ENCODE results near the gene KIAA0930. TPM values are rescaled to one million over a fixed set of nuclear protein-coding genes. Genes with fewer than 3 reads are reported as not detected.

KIAA0930 gene
- total RNA-seq, 4 donors from 2014 or later, result 18.0 to 51.2 (median 25.1) TPM

GRCh38 chr22:45204819-45205218 lies 35.9 kb downstream of the KIAA0930 start:
- Histone ChIP-seq H3K4me3 (no peak overlapping the region), H3K4me1 (peaks cover 0 to 15% (median 10%) of the 10 kb centered on the region in 4 donors), H3K27ac (no peak overlapping the region), H3K9me3 (no peaks in the 10 kb centered on the region), H3K27me3 (no peaks in the 10 kb centered on the region), H3K36me3 (no peaks in the 10 kb centered on the region)
- WGBS, 2 donors (ENCODE audit: low coverage in 1 of 2), result 91% methylated on average over 14 of the region's 14 CpGs; no CpG with 5 or more reads in 1 of the 2 donors
- intact Hi-C loops (cut with DNase I; ENCODE audit: low total_unique reads), result no loop called here
- DNase-seq, result no peak
- in situ Hi-C loops (cut with MboI; ENCODE audit: low pct_ligation_motif_present in 1 of 4, low pct_unique_long_range_greater_than_20kb in 1 of 4, low sequenced_read_pairs in 3 of 4), result no loop called here
- TF ChIP-seq EP300 (IDR thresholded peaks at IDR 0.05; ENCODE audit: low read depth) (no peak), CTCF (IDR thresholded peaks at IDR 0.05) (no peak), POLR2A (IDR thresholded peaks at IDR 0.05) (no peak), POLR2AphosphoS5 (IDR thresholded peaks at IDR 0.05) (no peak)

DNA sequence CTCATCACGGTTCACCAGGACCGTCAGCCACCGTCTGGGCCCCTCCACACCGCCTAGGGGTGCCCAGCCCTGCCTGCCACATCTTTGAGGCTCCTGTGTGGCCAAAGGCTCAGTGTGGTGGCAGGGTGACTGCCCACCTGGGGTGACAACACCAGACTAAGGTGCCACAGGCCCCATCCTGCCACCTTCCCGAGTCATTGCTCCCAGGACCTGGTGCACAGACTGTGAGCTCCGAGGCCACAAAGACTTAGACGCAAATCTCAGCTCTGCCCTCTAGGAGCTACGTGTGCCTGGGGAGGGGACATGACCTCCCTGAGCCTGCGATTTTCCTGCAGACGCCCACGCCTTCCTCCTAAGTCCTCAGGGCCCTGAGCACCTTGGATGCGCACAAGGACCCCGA lies 36.5 kb downstream of the KIAA0930 start:
- intact Hi-C loops (cut with DNase I; ENCODE audit: low total_unique reads) (no loop called here), in situ Hi-C loops (cut with MboI; ENCODE audit: low pct_ligation_motif_present in 1 of 4, low pct_unique_long_range_greater_than_20kb in 1 of 4, low sequenced_read_pairs in 3 of 4) (no loop called here)
- WGBS, 2 donors (ENCODE audit: low coverage in 1 of 2), result 92% methylated on average over 13 of the region's 13 CpGs; no CpG with 5 or more reads in 1 of the 2 donors
- Histone ChIP-seq H3K4me3 (no peak overlapping the region), H3K27ac (no peak overlapping the region), H3K27me3 (no peaks in the 10 kb centered on the region), H3K4me1 (peaks cover 0 to 15% (median 10%) of the 10 kb centered on the region in 4 donors), H3K9me3 (no peaks in the 10 kb centered on the region), H3K36me3 (no peaks in the 10 kb centered on the region)
- DNase-seq, result no peak
- no peak for TF ChIP-seq POLR2AphosphoS5 (IDR thresholded peaks at IDR 0.05)
- TF ChIP-seq CTCF (IDR thresholded peaks at IDR 0.05), result no peak
- no peak for TF ChIP-seq EP300 (IDR thresholded peaks at IDR 0.05; ENCODE audit: low read depth)
- no peak for TF ChIP-seq POLR2A (IDR thresholded peaks at IDR 0.05)

- no peak for DNase-seq
- in situ Hi-C loops (cut with MboI; ENCODE audit: low pct_ligation_motif_present in 1 of 4, low pct_unique_long_range_greater_than_20kb in 1 of 4, low sequenced_read_pairs in 3 of 4), result no loop called here
- no peak overlapping the region for H3K27ac ChIP-seq
- intact Hi-C loops (cut with DNase I; ENCODE audit: low total_unique reads), result no loop called here
- no peak for TF ChIP-seq POLR2AphosphoS5 (IDR thresholded peaks at IDR 0.05)
- TF ChIP-seq POLR2A (IDR thresholded peaks at IDR 0.05), result no peak
- TF ChIP-seq EP300 (IDR thresholded peaks at IDR 0.05; ENCODE audit: low read depth), result no peak
- no peak for TF ChIP-seq CTCF (IDR thresholded peaks at IDR 0.05)
- H3K4me3 ChIP-seq, result no peak overlapping the region
- no peaks in the 10 kb centered on the region for H3K27me3 ChIP-seq
- WGBS, 2 donors (ENCODE audit: low coverage in 1 of 2), result 96% methylated on average over 40 of the region's 40 CpGs; no CpG with 5 or more reads in 1 of the 2 donors
- H3K4me1 ChIP-seq, result peaks cover 0 to 15% (median 10%) of the 10 kb centered on the region in 4 donors
- no peaks in the 10 kb centered on the region for H3K36me3 ChIP-seq
- no peaks in the 10 kb centered on the region for H3K9me3 ChIP-seq
Observed at GRCh38 chr22:45203150-45203951, 37.3 kb downstream of the KIAA0930 start.

DNA sequence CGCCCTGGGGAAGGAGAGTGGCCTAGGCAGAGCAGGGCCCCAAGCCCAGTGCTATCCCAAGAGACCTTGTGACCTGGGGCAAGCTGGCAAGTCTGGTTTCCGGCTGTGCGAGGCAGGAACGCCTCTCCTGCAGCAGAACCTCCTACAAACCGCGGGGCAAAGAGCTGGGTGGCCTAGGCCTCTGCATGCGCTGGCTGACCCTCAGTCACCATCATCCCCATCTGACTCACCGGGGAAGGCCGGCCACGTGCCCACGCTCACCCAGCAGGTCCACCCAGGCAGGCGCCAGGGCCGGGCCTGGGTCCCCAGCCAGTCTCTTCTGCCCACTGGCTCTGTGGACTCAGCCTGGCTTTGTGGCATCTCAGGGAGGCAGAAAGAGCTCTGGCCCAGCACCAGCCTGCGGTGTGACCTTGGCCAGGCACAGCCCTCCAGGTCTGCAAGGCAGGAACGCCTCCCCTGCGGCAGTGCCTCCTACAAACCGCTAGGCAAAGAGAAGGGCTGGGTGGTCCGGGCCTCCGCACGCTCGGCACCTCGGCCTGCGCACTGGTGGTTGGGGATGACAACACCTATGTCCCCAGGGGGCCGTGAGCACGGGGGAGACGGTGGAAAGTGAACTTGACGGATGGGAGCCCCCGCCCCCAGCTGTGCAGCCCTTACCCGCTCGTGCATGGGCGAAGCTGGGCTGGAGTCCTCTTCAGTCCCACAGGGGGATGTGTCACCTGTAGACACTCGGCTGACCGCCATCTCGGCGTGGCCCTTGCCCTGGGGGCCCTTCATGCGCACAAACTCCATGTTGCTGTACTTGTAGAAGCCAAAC lies 38.2 kb downstream of the KIAA0930 start:
- Histone ChIP-seq H3K4me1 (peaks cover 0 to 15% (median 10%) of the 10 kb centered on the region in 4 donors), H3K27me3 (no peaks in the 10 kb centered on the region), H3K9me3 (no peaks in the 10 kb centered on the region), H3K4me3 (no peak overlapping the region), H3K27ac (peak overlapping the region in 2 of 4 donors; percentile 57 to 59), H3K36me3 (no peaks in the 10 kb centered on the region)
- intact Hi-C loops (cut with DNase I; ENCODE audit: low total_unique reads) (no loop called here), in situ Hi-C loops (cut with MboI; ENCODE audit: low pct_ligation_motif_present in 1 of 4, low pct_unique_long_range_greater_than_20kb in 1 of 4, low sequenced_read_pairs in 3 of 4) (no loop called here)
- no peak for DNase-seq
- no peak for TF ChIP-seq CTCF (IDR thresholded peaks at IDR 0.05)
- no peak for TF ChIP-seq EP300 (IDR thresholded peaks at IDR 0.05; ENCODE audit: low read depth)
- no peak for TF ChIP-seq POLR2AphosphoS5 (IDR thresholded peaks at IDR 0.05)
- TF ChIP-seq POLR2A (IDR thresholded peaks at IDR 0.05), result no peak
- 86% methylated on average over 31 of the region's 36 CpGs; no CpG with 5 or more reads in 1 of the 2 donors for WGBS, 2 donors (ENCODE audit: low coverage in 1 of 2)
